ENCODE results near the gene NTM. TPM values are rescaled to one million over a fixed set of nuclear protein-coding genes. Genes with fewer than 3 reads are reported as not detected.

The NTM gene
- total and polyA plus RNA-seq, 2 of the 8 experiments (the other 6 are each of a cell fraction or from before 2014, with no cell fraction given) = 13.4 to 20.0 TPM

DNA sequence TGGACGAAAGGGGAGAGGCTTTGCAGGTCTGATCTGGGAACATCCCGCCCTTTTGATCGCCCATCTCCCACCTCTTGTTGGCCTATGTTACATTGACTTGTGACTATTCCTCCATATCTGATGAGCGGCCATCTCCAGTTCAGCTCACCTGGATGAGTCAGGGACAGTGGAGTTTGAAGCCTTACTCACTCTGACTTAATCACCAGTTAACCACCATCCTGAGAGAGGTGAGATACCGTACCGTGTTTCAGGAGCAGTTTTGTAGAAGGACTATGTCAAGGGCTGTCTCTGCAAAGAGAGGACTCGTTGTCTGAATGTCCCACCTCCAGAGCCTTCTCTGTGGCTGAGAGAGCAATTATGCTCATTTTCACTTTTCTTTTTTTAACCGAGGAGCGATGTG lies 771.7 kb downstream of the NTM start (continued):
- TF ChIP-seq PHF8 (conservative IDR thresholded peaks at IDR 0.05; ENCODE audit: low read depth, low read length) (no peak), TAF7 (optimal IDR thresholded peaks at IDR 0.05; ENCODE audit: borderline replicate concordance, low read depth, low read length) (no peak), TEAD4 (IDR thresholded peaks at IDR 0.05; ENCODE audit: low read depth, low read length) (no peak)
